Jurkat, Clone E6-1 (cell line): ENCODE results near the gene ENDOU.

Experiments used
- DNase-seq: peaks from one replicate; pipeline ENCODE4 v3.0.0-alpha.2; 2011; ENCODE audit warnings: low read depth, low spot score
- H3K4me3 ChIP-seq: 2 replicates; pipeline ENCODE4 v1.5.1; 2011; ENCODE audit warnings: mild to moderate bottlenecking, low read length, control low read depth, moderate library complexity

ENDOU gene

GRCh38 chr12:47731723-47732122, 6.4 kb upstream of the ENDOU start:
- H3K4me3 ChIP-seq: no peak overlapping the region
- DNase-seq: no peak

GRCh38 chr12:47730341-47730744, 5.1 kb upstream of the ENDOU start:
- H3K4me3 ChIP-seq: no peak overlapping the region
- DNase-seq: no peak

GRCh38 chr12:47729233-47729632, 3.9 kb upstream of the ENDOU start:
- DNase-seq: no peak
- no peak overlapping the region for H3K4me3 ChIP-seq

- no peak overlapping the region for H3K4me3 ChIP-seq
- no peak for DNase-seq
Observed at GRCh38 chr12:47725893-47726292, 603 bp upstream of the ENDOU start.

- no peak for DNase-seq
- no peak overlapping the region for H3K4me3 ChIP-seq
Observed at GRCh38 chr12:47722941-47723631, 2.2 kb downstream of the ENDOU start.

GRCh38 chr12:47722136-47722834, 3.0 kb downstream of the ENDOU start:
- no peak for DNase-seq

GRCh38 chr12:47721431-47721973, 3.8 kb downstream of the ENDOU start:
- DNase-seq: peak; percentile 52

More at GRCh38 chr12:47722136-47722834, 3.0 kb downstream of the ENDOU start:
- H3K4me3 ChIP-seq: no peak overlapping the region

GRCh38 chr12:47718531-47718930, 6.8 kb downstream of the ENDOU start:
- H3K4me3 ChIP-seq: no peak overlapping the region
- DNase-seq: no peak

More at GRCh38 chr12:47721431-47721973, 3.8 kb downstream of the ENDOU start:
- no peak overlapping the region for H3K4me3 ChIP-seq

GRCh38 chr12:47717443-47718193, 7.7 kb downstream of the ENDOU start:
- peak; percentile 51 for DNase-seq

GRCh38 chr12:47717046-47717442, 8.2 kb downstream of the ENDOU start:
- DNase-seq: no peak
- H3K4me3 ChIP-seq: no peak overlapping the region

More at GRCh38 chr12:47717443-47718193, 7.7 kb downstream of the ENDOU start:
- no peak overlapping the region for H3K4me3 ChIP-seq

- no peak overlapping the region for H3K4me3 ChIP-seq
- no peak for DNase-seq
Observed at GRCh38 chr12:47715877-47716548, 9.3 kb downstream of the ENDOU start.

GRCh38 chr12:47715393-47715876, 9.9 kb downstream of the ENDOU start:
- H3K4me3 ChIP-seq: no peak overlapping the region
- peak; percentile 86 for DNase-seq

GRCh38 chr12:47714826-47715386, 10.4 kb downstream of the ENDOU start:
- H3K4me3 ChIP-seq: no peak overlapping the region
- DNase-seq: no peak

GRCh38 chr12:47712171-47712570, 13.1 kb downstream of the ENDOU start:
- DNase-seq: no peak
- H3K4me3 ChIP-seq: no peak overlapping the region

GRCh38 chr12:47711448-47711847, 13.8 kb downstream of the ENDOU start:
- no peak overlapping the region for H3K4me3 ChIP-seq
- DNase-seq: no peak

GRCh38 chr12:47710278-47710677, 15.0 kb downstream of the ENDOU start:
- H3K4me3 ChIP-seq: no peak overlapping the region
- no peak for DNase-seq

- DNase-seq: no peak
- no peak overlapping the region for H3K4me3 ChIP-seq
Observed at GRCh38 chr12:47709671-47710070, 15.6 kb downstream of the ENDOU start.

- no peak for DNase-seq
- H3K4me3 ChIP-seq: no peak overlapping the region
Observed at GRCh38 chr12:47709237-47709636, 16.1 kb downstream of the ENDOU start.
